ENCODE results near the gene TFF3.

GRCh38 chr21:42294273-42294880 is 20.8 kb downstream of the TFF3 start:
- TF ChIP-seq, protein P1, sequence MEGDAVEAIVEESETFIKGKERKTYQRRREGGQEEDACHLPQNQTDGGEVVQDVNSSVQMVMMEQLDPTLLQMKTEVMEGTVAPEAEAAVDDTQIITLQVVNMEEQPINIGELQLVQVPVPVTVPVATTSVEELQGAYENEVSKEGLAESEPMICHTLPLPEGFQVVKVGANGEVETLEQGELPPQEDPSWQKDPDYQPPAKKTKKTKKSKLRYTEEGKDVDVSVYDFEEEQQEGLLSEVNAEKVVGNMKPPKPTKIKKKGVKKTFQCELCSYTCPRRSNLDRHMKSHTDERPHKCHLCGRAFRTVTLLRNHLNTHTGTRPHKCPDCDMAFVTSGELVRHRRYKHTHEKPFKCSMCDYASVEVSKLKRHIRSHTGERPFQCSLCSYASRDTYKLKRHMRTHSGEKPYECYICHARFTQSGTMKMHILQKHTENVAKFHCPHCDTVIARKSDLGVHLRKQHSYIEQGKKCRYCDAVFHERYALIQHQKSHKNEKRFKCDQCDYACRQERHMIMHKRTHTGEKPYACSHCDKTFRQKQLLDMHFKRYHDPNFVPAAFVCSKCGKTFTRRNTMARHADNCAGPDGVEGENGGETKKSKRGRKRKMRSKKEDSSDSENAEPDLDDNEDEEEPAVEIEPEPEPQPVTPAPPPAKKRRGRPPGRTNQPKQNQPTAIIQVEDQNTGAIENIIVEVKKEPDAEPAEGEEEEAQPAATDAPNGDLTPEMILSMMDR (IDR thresholded peaks at IDR 0.05; ENCODE audit: poor library complexity, severe bottlenecking), result no peak
- no peak for TF ChIP-seq TAF1 (IDR thresholded peaks at IDR 0.05; ENCODE audit: low read depth)
- TF ChIP-seq EP300 (conservative IDR thresholded peaks at IDR 0.05; ENCODE audit: poor library complexity, severe bottlenecking), result no peak
- no peak for TF ChIP-seq POLR2AphosphoS5 (IDR thresholded peaks at IDR 0.05)
- TF ChIP-seq REST (IDR thresholded peaks at IDR 0.05; ENCODE audit: borderline replicate concordance), result no peak
- TF ChIP-seq MXI1 (conservative IDR thresholded peaks at IDR 0.05; ENCODE audit: poor library complexity, severe bottlenecking), result no peak
- TF ChIP-seq EZH2 (IDR thresholded peaks at IDR 0.05; ENCODE audit: borderline replicate concordance, insufficient read depth, low read length, poor library complexity, severe bottlenecking), result no peak
- no peak for TF ChIP-seq SMC3 (conservative IDR thresholded peaks at IDR 0.05; ENCODE audit: poor library complexity)

All from neural cell (in vitro differentiated cells).